ENCODE measurements around the gene TNFRSF18. TPM values are rescaled to one million over a fixed set of nuclear protein-coding genes. Genes with fewer than 3 reads are reported as not detected.

The TNFRSF18 gene
- total and polyA plus RNA-seq, 2 experiments from 2014 or later, result 1.1 to 1.5 TPM

DNA sequence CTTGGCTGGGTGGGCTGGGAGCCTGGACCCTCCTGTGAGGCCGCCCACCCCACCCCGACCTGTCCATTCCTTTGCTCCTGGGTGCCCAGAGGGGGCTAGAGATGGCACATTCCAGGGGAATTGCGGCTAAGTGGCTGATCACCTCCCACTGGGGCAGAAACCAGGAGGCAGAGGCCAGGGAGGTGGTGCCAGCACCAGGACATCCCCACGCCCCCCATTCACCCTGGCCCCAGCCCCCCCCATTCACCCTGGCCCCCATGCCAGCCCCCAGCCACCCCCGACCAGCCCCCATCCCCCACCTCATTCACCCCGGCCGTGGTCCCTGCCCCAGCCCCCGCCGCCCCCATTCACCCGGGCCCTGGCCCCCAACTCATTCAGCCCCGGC is 33.9 kb upstream of the TNFRSF18 start:
- no peak overlapping the region for H3K27ac Mint-ChIP-seq
- H3K27me3 Mint-ChIP-seq (ENCODE audit: insufficient read depth, low read depth, poor library complexity), result peaks cover 4% of the 10 kb centered on the region
- ATAC-seq (no peak), DNase-seq (ENCODE audit: low spot score) (no peak)
- H3F3A ChIP-seq (replicated peaks; ENCODE audit: low read depth), result no peaks in the 10 kb centered on the region
- no peak overlapping the region for H3K4me3 Mint-ChIP-seq
- H3K36me3 ChIP-seq (ENCODE audit: insufficient read depth), result no peaks in the 10 kb centered on the region
- no peak overlapping the region for H3K4me3 ChIP-seq
- H3K4me1 ChIP-seq (ENCODE audit: insufficient read depth), result no peaks in the 10 kb centered on the region
- H3K27ac ChIP-seq (ENCODE audit: low read depth), result no peak overlapping the region
- H3K9me2 ChIP-seq (ENCODE audit: insufficient read depth), result no peaks in the 10 kb centered on the region
- no peaks in the 10 kb centered on the region for H3K27me3 ChIP-seq (ENCODE audit: insufficient read depth)
- no peaks in the 10 kb centered on the region for H3K79me2 ChIP-seq (replicated peaks; ENCODE audit: insufficient read depth)
- no peaks in the 10 kb centered on the region for H4K20me1 ChIP-seq (replicated peaks; ENCODE audit: insufficient read depth)
- H3K4me1 Mint-ChIP-seq, result no peaks in the 10 kb centered on the region
- TF ChIP-seq, protein P1, sequence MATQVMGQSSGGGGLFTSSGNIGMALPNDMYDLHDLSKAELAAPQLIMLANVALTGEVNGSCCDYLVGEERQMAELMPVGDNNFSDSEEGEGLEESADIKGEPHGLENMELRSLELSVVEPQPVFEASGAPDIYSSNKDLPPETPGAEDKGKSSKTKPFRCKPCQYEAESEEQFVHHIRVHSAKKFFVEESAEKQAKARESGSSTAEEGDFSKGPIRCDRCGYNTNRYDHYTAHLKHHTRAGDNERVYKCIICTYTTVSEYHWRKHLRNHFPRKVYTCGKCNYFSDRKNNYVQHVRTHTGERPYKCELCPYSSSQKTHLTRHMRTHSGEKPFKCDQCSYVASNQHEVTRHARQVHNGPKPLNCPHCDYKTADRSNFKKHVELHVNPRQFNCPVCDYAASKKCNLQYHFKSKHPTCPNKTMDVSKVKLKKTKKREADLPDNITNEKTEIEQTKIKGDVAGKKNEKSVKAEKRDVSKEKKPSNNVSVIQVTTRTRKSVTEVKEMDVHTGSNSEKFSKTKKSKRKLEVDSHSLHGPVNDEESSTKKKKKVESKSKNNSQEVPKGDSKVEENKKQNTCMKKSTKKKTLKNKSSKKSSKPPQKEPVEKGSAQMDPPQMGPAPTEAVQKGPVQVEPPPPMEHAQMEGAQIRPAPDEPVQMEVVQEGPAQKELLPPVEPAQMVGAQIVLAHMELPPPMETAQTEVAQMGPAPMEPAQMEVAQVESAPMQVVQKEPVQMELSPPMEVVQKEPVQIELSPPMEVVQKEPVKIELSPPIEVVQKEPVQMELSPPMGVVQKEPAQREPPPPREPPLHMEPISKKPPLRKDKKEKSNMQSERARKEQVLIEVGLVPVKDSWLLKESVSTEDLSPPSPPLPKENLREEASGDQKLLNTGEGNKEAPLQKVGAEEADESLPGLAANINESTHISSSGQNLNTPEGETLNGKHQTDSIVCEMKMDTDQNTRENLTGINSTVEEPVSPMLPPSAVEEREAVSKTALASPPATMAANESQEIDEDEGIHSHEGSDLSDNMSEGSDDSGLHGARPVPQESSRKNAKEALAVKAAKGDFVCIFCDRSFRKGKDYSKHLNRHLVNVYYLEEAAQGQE (IDR thresholded peaks at IDR 0.05; ENCODE audit: unreplicated experiment), result no peak
- H2AFZ ChIP-seq, result no peak overlapping the region
- H3K36me3 Mint-ChIP-seq (ENCODE audit: low read depth), result no peaks in the 10 kb centered on the region
- no peak overlapping the region for H3K4me2 ChIP-seq
- H3K9me3 Mint-ChIP-seq, result no peaks in the 10 kb centered on the region

DNA sequence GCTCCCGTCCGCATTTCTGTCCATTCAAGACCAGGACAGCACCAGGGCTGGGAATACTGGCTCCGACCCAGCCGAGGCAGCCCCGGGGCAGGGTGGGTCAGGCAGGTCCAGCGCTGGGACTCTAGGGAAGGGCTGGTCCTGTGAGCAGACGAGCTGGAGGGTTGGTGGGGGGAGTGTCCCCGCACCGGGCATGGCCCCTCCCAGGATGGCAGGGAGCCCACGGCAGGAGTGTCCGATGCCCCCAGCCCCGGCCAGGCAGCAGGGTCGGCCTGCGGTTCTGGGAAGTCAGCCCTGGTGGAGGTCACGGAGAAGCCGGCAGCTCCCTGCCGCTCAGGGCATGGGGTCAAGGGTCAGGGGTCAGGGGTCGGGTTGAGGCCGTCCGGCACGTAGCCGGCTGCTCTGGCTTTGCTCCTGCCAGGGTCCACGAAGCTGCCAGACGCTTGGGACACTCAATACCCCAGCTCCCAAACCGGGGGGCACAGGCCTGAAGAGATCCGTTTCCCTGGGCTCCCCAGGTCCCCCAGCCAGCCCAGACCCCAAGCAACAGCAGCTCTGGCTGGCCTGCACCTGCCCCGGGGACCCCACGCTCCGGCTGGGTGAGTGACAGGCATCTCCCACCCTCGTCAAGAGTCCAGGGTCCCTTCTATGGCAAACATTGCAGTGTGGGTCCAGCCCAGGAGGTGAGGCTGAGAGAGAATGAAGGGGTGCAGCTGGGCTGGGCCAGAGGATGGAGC is 33.4 kb upstream of the TNFRSF18 start:
- Histone ChIP-seq H3K4me3 (no peak overlapping the region), H3K27ac (ENCODE audit: low read depth) (no peak overlapping the region), H3F3A (replicated peaks; ENCODE audit: low read depth) (no peaks in the 10 kb centered on the region), H3K9me2 (ENCODE audit: insufficient read depth) (no peaks in the 10 kb centered on the region), H3K36me3 (ENCODE audit: insufficient read depth) (no peaks in the 10 kb centered on the region), H3K4me2 (no peak overlapping the region), H3K79me2 (replicated peaks; ENCODE audit: insufficient read depth) (no peaks in the 10 kb centered on the region), H4K20me1 (replicated peaks; ENCODE audit: insufficient read depth) (no peaks in the 10 kb centered on the region), H3K4me1 (ENCODE audit: insufficient read depth) (no peaks in the 10 kb centered on the region), H3K27me3 (ENCODE audit: insufficient read depth) (no peaks in the 10 kb centered on the region), H2AFZ (no peak overlapping the region)
- H3K27ac Mint-ChIP-seq, result no peak overlapping the region
- H3K4me1 Mint-ChIP-seq, result no peaks in the 10 kb centered on the region
- H3K9me3 Mint-ChIP-seq, result no peaks in the 10 kb centered on the region
- no peak overlapping the region for H3K4me3 Mint-ChIP-seq
- TF ChIP-seq NANOG (IDR thresholded peaks at IDR 0.05; ENCODE audit: borderline replicate concordance) (no peak), ZNF331 (CRISPR knock-in tag; IDR thresholded peaks at IDR 0.05; ENCODE audit: low read depth) (no peak), EZH2phosphoT487 (IDR thresholded peaks at IDR 0.05; ENCODE audit: unreplicated experiment) (no peak)
- ATAC-seq (no peak), DNase-seq (ENCODE audit: low spot score) (no peak)
- H3K27me3 Mint-ChIP-seq (ENCODE audit: insufficient read depth, low read depth, poor library complexity), result peaks cover 4% of the 10 kb centered on the region
- no peaks in the 10 kb centered on the region; the same call in 2 of the 3 replicates for H3K36me3 Mint-ChIP-seq (ENCODE audit: low read depth)

GRCh38 chr1:1239227-1239613 is 32.8 kb upstream of the TNFRSF18 start:
- Histone ChIP-seq H3K36me3 (ENCODE audit: insufficient read depth) (no peaks in the 10 kb centered on the region), H3K4me3 (no peak overlapping the region), H3F3A (replicated peaks; ENCODE audit: low read depth) (no peaks in the 10 kb centered on the region), H4K20me1 (replicated peaks; ENCODE audit: insufficient read depth) (peaks cover under 1% of the 10 kb centered on the region; the same call in 1 of the 2 replicates), H3K4me1 (ENCODE audit: insufficient read depth) (no peaks in the 10 kb centered on the region), H3K79me2 (replicated peaks; ENCODE audit: insufficient read depth) (0 out of 2 replicates have a peak, but pooled peaks cover under 1% of the 10 kb centered on the region), H3K9me2 (ENCODE audit: insufficient read depth) (no peaks in the 10 kb centered on the region), H3K4me2 (no peak overlapping the region), H3K27ac (ENCODE audit: low read depth) (no peak overlapping the region), H2AFZ (no peak overlapping the region), H3K27me3 (ENCODE audit: insufficient read depth) (no peaks in the 10 kb centered on the region)
- DNase-seq (ENCODE audit: low spot score) (no peak), ATAC-seq (peak; percentile 4; the same call in 2 of the 3 replicates)
- peaks cover 5% of the 10 kb centered on the region for H3K36me3 Mint-ChIP-seq (ENCODE audit: low read depth)
- no peak for TF ChIP-seq JUNB (IDR thresholded peaks at IDR 0.05; ENCODE audit: unreplicated experiment)
- TF ChIP-seq, protein P2, sequence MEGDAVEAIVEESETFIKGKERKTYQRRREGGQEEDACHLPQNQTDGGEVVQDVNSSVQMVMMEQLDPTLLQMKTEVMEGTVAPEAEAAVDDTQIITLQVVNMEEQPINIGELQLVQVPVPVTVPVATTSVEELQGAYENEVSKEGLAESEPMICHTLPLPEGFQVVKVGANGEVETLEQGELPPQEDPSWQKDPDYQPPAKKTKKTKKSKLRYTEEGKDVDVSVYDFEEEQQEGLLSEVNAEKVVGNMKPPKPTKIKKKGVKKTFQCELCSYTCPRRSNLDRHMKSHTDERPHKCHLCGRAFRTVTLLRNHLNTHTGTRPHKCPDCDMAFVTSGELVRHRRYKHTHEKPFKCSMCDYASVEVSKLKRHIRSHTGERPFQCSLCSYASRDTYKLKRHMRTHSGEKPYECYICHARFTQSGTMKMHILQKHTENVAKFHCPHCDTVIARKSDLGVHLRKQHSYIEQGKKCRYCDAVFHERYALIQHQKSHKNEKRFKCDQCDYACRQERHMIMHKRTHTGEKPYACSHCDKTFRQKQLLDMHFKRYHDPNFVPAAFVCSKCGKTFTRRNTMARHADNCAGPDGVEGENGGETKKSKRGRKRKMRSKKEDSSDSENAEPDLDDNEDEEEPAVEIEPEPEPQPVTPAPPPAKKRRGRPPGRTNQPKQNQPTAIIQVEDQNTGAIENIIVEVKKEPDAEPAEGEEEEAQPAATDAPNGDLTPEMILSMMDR (conservative IDR thresholded peaks at IDR 0.05; ENCODE audit: low read depth in 2 of 2), result 0 out of 4 replicates have a peak, but pooled peaks of 1 of the 2 experiments have one; percentile 3
- peaks cover 3% of the 10 kb centered on the region; the same call in 1 of the 3 replicates for H3K4me1 Mint-ChIP-seq
- H3K27ac Mint-ChIP-seq, result no peak overlapping the region
- H3K27me3 Mint-ChIP-seq (ENCODE audit: insufficient read depth, low read depth, poor library complexity), result peaks cover 6% of the 10 kb centered on the region
- H3K4me3 Mint-ChIP-seq, result no peak overlapping the region
- H3K9me3 Mint-ChIP-seq, result peaks cover 1% of the 10 kb centered on the region; the same call in 1 of the 3 replicates
